ENCODE data around the gene IL27RA. TPM values are rescaled to one million over a fixed set of nuclear protein-coding genes. Genes with fewer than 3 reads are reported as not detected.

Gene IL27RA
- total and polyA plus RNA-seq, 9 donors: 1.9 to 6.1 (median 3.9) TPM

GRCh38 chr19:13987101-13987890, 44.3 kb upstream of the IL27RA start:
- H3K4me1 ChIP-seq (ENCODE audit: control insufficient read depth, insufficient read depth, low read length): peaks cover 27% of the 10 kb centered on the region
- H3K9me3 ChIP-seq (replicated peaks; ENCODE audit: control insufficient read depth, low read depth, low read length): no peaks in the 10 kb centered on the region
- peaks cover 36% of the 10 kb centered on the region for H3K36me3 ChIP-seq (ENCODE audit: control insufficient read depth, insufficient read depth, low read length)
- H3K27me3 ChIP-seq (ENCODE audit: control insufficient read depth, insufficient read depth, low read length): no peaks in the 10 kb centered on the region
- peak overlapping the region; percentile 92 for H3K27ac ChIP-seq (ENCODE audit: low read length)
- no peak overlapping the region for H3K4me3 ChIP-seq (ENCODE audit: low read length)
- 73% methylated on average over 7 of the region's 17 CpGs for WGBS (ENCODE audit: insufficient coverage)
- DNase-seq: peak; percentile 50

GRCh38 chr19:13989487-13989886, 42.1 kb upstream of the IL27RA start:
- Histone ChIP-seq H3K4me3 (ENCODE audit: low read length) (no peak overlapping the region), H3K27ac (ENCODE audit: low read length) (no peak overlapping the region), H3K4me1 (ENCODE audit: control insufficient read depth, insufficient read depth, low read length) (peaks cover 30% of the 10 kb centered on the region), H3K9me3 (replicated peaks; ENCODE audit: control insufficient read depth, low read depth, low read length) (no peaks in the 10 kb centered on the region), H3K27me3 (ENCODE audit: control insufficient read depth, insufficient read depth, low read length) (no peaks in the 10 kb centered on the region), H3K36me3 (ENCODE audit: control insufficient read depth, insufficient read depth, low read length) (peaks cover 36% of the 10 kb centered on the region)
- 63% methylated on average over 5 of the region's 7 CpGs for WGBS (ENCODE audit: insufficient coverage)
- no peak for DNase-seq

GRCh38 chr19:13990085-13990484, 41.5 kb upstream of the IL27RA start:
- Histone ChIP-seq H3K4me1 (ENCODE audit: control insufficient read depth, insufficient read depth, low read length) (peaks cover 30% of the 10 kb centered on the region), H3K27me3 (ENCODE audit: control insufficient read depth, insufficient read depth, low read length) (no peaks in the 10 kb centered on the region)
- WGBS (ENCODE audit: insufficient coverage): 78% methylated on average over 8 of the region's 8 CpGs

GRCh38 chr19:13992025-13992424, 39.5 kb upstream of the IL27RA start:
- WGBS (ENCODE audit: insufficient coverage): 91% methylated on average over 4 of the region's 7 CpGs
- no peak overlapping the region for H3K4me3 ChIP-seq (ENCODE audit: low read length)
- H3K4me1 ChIP-seq (ENCODE audit: control insufficient read depth, insufficient read depth, low read length): peaks cover 12% of the 10 kb centered on the region
- no peak overlapping the region for H3K27ac ChIP-seq (ENCODE audit: low read length)
- H3K9me3 ChIP-seq (replicated peaks; ENCODE audit: control insufficient read depth, low read depth, low read length): no peaks in the 10 kb centered on the region
- DNase-seq: no peak
- H3K36me3 ChIP-seq (ENCODE audit: control insufficient read depth, insufficient read depth, low read length): peaks cover 40% of the 10 kb centered on the region
- no peaks in the 10 kb centered on the region for H3K27me3 ChIP-seq (ENCODE audit: control insufficient read depth, insufficient read depth, low read length)

More at GRCh38 chr19:13990085-13990484, 41.5 kb upstream of the IL27RA start:
- Histone ChIP-seq H3K27ac (ENCODE audit: low read length) (no peak overlapping the region), H3K36me3 (ENCODE audit: control insufficient read depth, insufficient read depth, low read length) (peaks cover 38% of the 10 kb centered on the region), H3K9me3 (replicated peaks; ENCODE audit: control insufficient read depth, low read depth, low read length) (no peaks in the 10 kb centered on the region), H3K4me3 (ENCODE audit: low read length) (no peak overlapping the region)
- DNase-seq: no peak

GRCh38 chr19:13993590-13994300, 37.8 kb upstream of the IL27RA start:
- DNase-seq: peak; percentile 45
- no peaks in the 10 kb centered on the region for H3K27me3 ChIP-seq (ENCODE audit: control insufficient read depth, insufficient read depth, low read length)
- WGBS (ENCODE audit: insufficient coverage): 77% methylated on average over 17 of the region's 22 CpGs
- H3K4me3 ChIP-seq (ENCODE audit: low read length): no peak overlapping the region
- H3K9me3 ChIP-seq (replicated peaks; ENCODE audit: control insufficient read depth, low read depth, low read length): peaks cover 3% of the 10 kb centered on the region
- peaks cover 49% of the 10 kb centered on the region for H3K36me3 ChIP-seq (ENCODE audit: control insufficient read depth, insufficient read depth, low read length)
- peak overlapping the region; percentile 51 for H3K27ac ChIP-seq (ENCODE audit: low read length)
- H3K4me1 ChIP-seq (ENCODE audit: control insufficient read depth, insufficient read depth, low read length): peaks cover 3% of the 10 kb centered on the region

- Histone ChIP-seq H3K27ac (ENCODE audit: low read length) (no peak overlapping the region), H3K27me3 (ENCODE audit: control insufficient read depth, insufficient read depth, low read length) (no peaks in the 10 kb centered on the region), H3K9me3 (replicated peaks; ENCODE audit: control insufficient read depth, low read depth, low read length) (peaks cover 10% of the 10 kb centered on the region), H3K4me3 (ENCODE audit: low read length) (no peak overlapping the region), H3K4me1 (ENCODE audit: control insufficient read depth, insufficient read depth, low read length) (peaks cover 3% of the 10 kb centered on the region), H3K36me3 (ENCODE audit: control insufficient read depth, insufficient read depth, low read length) (peaks cover 49% of the 10 kb centered on the region)
- WGBS (ENCODE audit: insufficient coverage): 66% methylated on average over 8 of the region's 13 CpGs
- no peak for DNase-seq
Observed at GRCh38 chr19:13995017-13995728, 36.4 kb upstream of the IL27RA start.

- 90% methylated on average over 5 of the region's 14 CpGs for WGBS (ENCODE audit: insufficient coverage)
- H3K36me3 ChIP-seq (ENCODE audit: control insufficient read depth, insufficient read depth, low read length): peaks cover 48% of the 10 kb centered on the region
- no peak for DNase-seq
Observed at GRCh38 chr19:13995878-13996765, 35.4 kb upstream of the IL27RA start.

GRCh38 chr19:13996928-13997630, 34.5 kb upstream of the IL27RA start:
- WGBS (ENCODE audit: insufficient coverage): 91% methylated on average over 18 of the region's 22 CpGs
- no peak overlapping the region for H3K4me3 ChIP-seq (ENCODE audit: low read length)
- H3K27ac ChIP-seq (ENCODE audit: low read length): no peak overlapping the region
- peaks cover 3% of the 10 kb centered on the region for H3K4me1 ChIP-seq (ENCODE audit: control insufficient read depth, insufficient read depth, low read length)
- peaks cover 39% of the 10 kb centered on the region for H3K36me3 ChIP-seq (ENCODE audit: control insufficient read depth, insufficient read depth, low read length)
- no peak for DNase-seq
- H3K9me3 ChIP-seq (replicated peaks; ENCODE audit: control insufficient read depth, low read depth, low read length): peaks cover 10% of the 10 kb centered on the region
- no peaks in the 10 kb centered on the region for H3K27me3 ChIP-seq (ENCODE audit: control insufficient read depth, insufficient read depth, low read length)

More at GRCh38 chr19:13995878-13996765, 35.4 kb upstream of the IL27RA start:
- Histone ChIP-seq H3K4me3 (ENCODE audit: low read length) (no peak overlapping the region), H3K4me1 (ENCODE audit: control insufficient read depth, insufficient read depth, low read length) (peaks cover 3% of the 10 kb centered on the region), H3K9me3 (replicated peaks; ENCODE audit: control insufficient read depth, low read depth, low read length) (peaks cover 10% of the 10 kb centered on the region), H3K27me3 (ENCODE audit: control insufficient read depth, insufficient read depth, low read length) (no peaks in the 10 kb centered on the region), H3K27ac (ENCODE audit: low read length) (no peak overlapping the region)

- no peaks in the 10 kb centered on the region for H3K27me3 ChIP-seq (ENCODE audit: control insufficient read depth, insufficient read depth, low read length)
- H3K4me1 ChIP-seq (ENCODE audit: control insufficient read depth, insufficient read depth, low read length): peaks cover 3% of the 10 kb centered on the region
- no peak overlapping the region for H3K27ac ChIP-seq (ENCODE audit: low read length)
- H3K36me3 ChIP-seq (ENCODE audit: control insufficient read depth, insufficient read depth, low read length): peaks cover 33% of the 10 kb centered on the region
- 82% methylated on average over 2 of the region's 6 CpGs for WGBS (ENCODE audit: insufficient coverage)
- H3K9me3 ChIP-seq (replicated peaks; ENCODE audit: control insufficient read depth, low read depth, low read length): peaks cover 10% of the 10 kb centered on the region
- DNase-seq: no peak
- H3K4me3 ChIP-seq (ENCODE audit: low read length): no peak overlapping the region
Observed at GRCh38 chr19:13997631-13997962, 34.0 kb upstream of the IL27RA start.

All from muscle of leg (tissue), 11 donors.